Measurements from ENCODE around the gene CASP7. TPM values are rescaled to one million over a fixed set of nuclear protein-coding genes. Genes with fewer than 3 reads are reported as not detected.

Gene CASP7
- total RNA-seq, 2 donors from 2014 or later = 12.5 to 20.1 TPM

- DNase-seq (ENCODE audit: low spot score) = no peak
- intact Hi-C loops (cut with DNase I) = no loop called here
Observed at GRCh38 chr10:113706623-113707022, 26.9 kb downstream of the CASP7 start.

GRCh38 chr10:113708640-113709039 is 28.9 kb downstream of the CASP7 start:
- intact Hi-C loops (cut with DNase I) = no loop called here
- no peak for DNase-seq (ENCODE audit: low spot score)

GRCh38 chr10:113709221-113709838 is 29.6 kb downstream of the CASP7 start:
- no peak for DNase-seq (ENCODE audit: low spot score)
- intact Hi-C loops (cut with DNase I) = no loop called here

- DNase-seq (ENCODE audit: low spot score) = no peak
- intact Hi-C loops (cut with DNase I) = no loop called here
Observed at GRCh38 chr10:113711142-113711541, 31.4 kb downstream of the CASP7 start.

GRCh38 chr10:113712024-113712423 is 32.3 kb downstream of the CASP7 start:
- DNase-seq (ENCODE audit: low spot score) = no peak
- intact Hi-C loops (cut with DNase I) = no loop called here

- intact Hi-C loops (cut with DNase I) = no loop called here
- no peak for DNase-seq (ENCODE audit: low spot score)
Observed at GRCh38 chr10:113712755-113713639, 33.3 kb downstream of the CASP7 start.

- intact Hi-C loops (cut with DNase I) = no loop called here
- no peak for DNase-seq (ENCODE audit: low spot score)
Observed at GRCh38 chr10:113713640-113713982, 33.9 kb downstream of the CASP7 start.

- intact Hi-C loops (cut with DNase I) = no loop called here
- no peak for DNase-seq (ENCODE audit: low spot score)
Observed at GRCh38 chr10:113716109-113716910, 36.6 kb downstream of the CASP7 start.

- no peak for DNase-seq (ENCODE audit: low spot score)
- intact Hi-C loops (cut with DNase I) = no loop called here
Observed at GRCh38 chr10:113718969-113719822, 39.5 kb downstream of the CASP7 start.

GRCh38 chr10:113720386-113720785 is 40.7 kb downstream of the CASP7 start:
- intact Hi-C loops (cut with DNase I) = no loop called here
- DNase-seq (ENCODE audit: low spot score) = no peak

- DNase-seq (ENCODE audit: low spot score) = no peak
- intact Hi-C loops (cut with DNase I) = no loop called here
Observed at GRCh38 chr10:113732160-113732881, 52.6 kb downstream of the CASP7 start.

GRCh38 chr10:113732966-113733365 is 53.3 kb downstream of the CASP7 start:
- intact Hi-C loops (cut with DNase I) = no loop called here
- no peak for DNase-seq (ENCODE audit: low spot score)

- DNase-seq (ENCODE audit: low spot score) = no peak
- intact Hi-C loops (cut with DNase I) = no loop called here
Observed at GRCh38 chr10:113733635-113734034, 53.9 kb downstream of the CASP7 start.

GRCh38 chr10:113735913-113736312 is 56.2 kb downstream of the CASP7 start:
- no peak for DNase-seq (ENCODE audit: low spot score)
- intact Hi-C loops (cut with DNase I) = no loop called here

- no peak for DNase-seq (ENCODE audit: low spot score)
- intact Hi-C loops (cut with DNase I) = no loop called here
Observed at GRCh38 chr10:113736576-113736975, 56.9 kb downstream of the CASP7 start.

GRCh38 chr10:113739031-113739430 is 59.3 kb downstream of the CASP7 start:
- intact Hi-C loops (cut with DNase I) = no loop called here
- no peak for DNase-seq (ENCODE audit: low spot score)

- intact Hi-C loops (cut with DNase I) = no loop called here
- DNase-seq (ENCODE audit: low spot score) = no peak
Observed at GRCh38 chr10:113739577-113739976, 59.9 kb downstream of the CASP7 start.

GRCh38 chr10:113740850-113741249 is 61.1 kb downstream of the CASP7 start:
- intact Hi-C loops (cut with DNase I) = loop anchor here in 1 of 2 donors (5.0 kb wide), 1 partner anchor 859 kb away; no protein-coding TSS in a partner anchor
- no peak for DNase-seq (ENCODE audit: low spot score)
